Activated T-helper 2 cell treated with anti-CD3 and anti-CD28 coated beads, Interferon-gamma antibody, Interleukin-2, Interleukin-4, amounts not matched to agents 10 μg/mL and 5 μg/mL and 100 μg/mL, durations not matched to agents 14 hours and 24 hours and 36 hours (primary cell): Measurements from ENCODE around the gene TMEM259. TPM values are rescaled to one million over a fixed set of nuclear protein-coding genes. Genes with fewer than 3 reads are reported as not detected.
"Not testable (repeated sequence)": the region's sequence is repeated elsewhere in the genome, so short reads cannot be mapped to it uniquely, and the experiment has no call there.

Source experiments
- DNase-seq: peaks from one replicate; pipeline ENCODE4 v3.0.0; 2021; ENCODE audit warnings: low spot score
- H3K27ac Mint-ChIP-seq: one replicate; pipeline ENCODE4 v1.8.0; 2021; ENCODE audit warnings: mixed read lengths
- H3K27me3 Mint-ChIP-seq: one replicate; pipeline ENCODE4 v1.8.0; 2021; ENCODE audit warnings: low read depth, mixed read lengths
- H3K36me3 Mint-ChIP-seq: one replicate; pipeline ENCODE4 v1.8.0; 2021; ENCODE audit warnings: low read depth, mixed read lengths
- H3K4me1 Mint-ChIP-seq: one replicate; pipeline ENCODE4 v1.8.0; 2021; ENCODE audit warnings: low read depth, mixed read lengths
- H3K4me3 Mint-ChIP-seq: one replicate; pipeline ENCODE4 v1.8.0; 2021; ENCODE audit warnings: low read depth, mild to moderate bottlenecking, moderate library complexity, mixed read lengths
- H3K9me3 Mint-ChIP-seq: one replicate; pipeline ENCODE4 v1.8.0; 2021; ENCODE audit warnings: mixed read lengths
- intact Hi-C: fragments of 100-400 bp; cut with micrococcal nuclease; formaldehyde crosslinking; loops from one replicate; pipeline ENCODE4 v1.15.1; 2023
- total RNA-seq: library from RNA; stranded (reverse); gene quantifications from 2 replicates; pipeline ENCODE4 v1.2.3, GENCODE V29; 2022

The TMEM259 gene
- total RNA-seq, 1 donor from 2014 or later: 138 TPM

DNA sequence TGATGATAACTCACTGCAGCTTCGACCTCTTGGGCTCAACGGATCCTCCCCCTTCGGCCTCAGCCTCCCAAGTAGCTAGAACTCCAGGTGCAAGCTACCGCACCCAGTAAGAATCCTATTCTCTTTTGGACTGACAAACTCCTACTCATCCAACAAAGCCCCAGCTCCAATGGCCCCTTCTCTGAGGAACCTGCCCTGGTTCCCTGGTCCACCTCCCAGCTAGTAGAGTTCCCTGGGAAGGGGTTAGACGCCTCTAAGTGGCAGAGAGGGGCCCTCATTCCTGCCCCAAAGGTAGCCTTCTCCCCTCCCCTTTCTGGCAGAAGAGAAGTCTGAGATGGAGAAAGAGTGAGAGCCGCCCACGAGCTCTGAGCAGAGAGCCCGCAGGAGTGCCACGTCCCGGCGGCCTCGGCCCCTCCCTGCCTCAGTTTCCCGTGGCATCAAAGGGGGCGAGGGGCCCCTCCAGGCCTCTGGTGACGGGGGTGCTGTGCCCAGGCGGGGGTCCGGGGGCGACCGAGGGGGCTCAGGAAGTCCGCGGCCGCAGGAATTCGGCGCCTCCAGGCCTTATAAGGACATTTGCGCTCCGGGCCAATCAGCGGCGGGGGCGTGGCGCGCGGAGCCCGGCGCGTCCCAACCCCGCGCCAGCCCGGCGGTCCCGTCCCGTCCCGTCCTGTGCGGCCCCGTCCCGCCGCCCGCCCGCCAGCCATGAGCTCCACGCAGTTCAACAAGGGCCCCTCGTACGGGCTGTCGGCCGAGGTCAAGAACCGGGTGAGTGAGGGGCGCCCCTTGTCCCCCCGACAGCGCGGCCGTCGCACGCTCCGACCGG is 5.2 kb upstream of the TMEM259 start, which contains the start of gene CNN2:
Gene CNN2 (plus strand): TSS at position 649 of the 823 bp plus-strand sequence. CDS start 54 bp downstream, at position 703.
- intact Hi-C loops: loop anchor here (2.0 to 5.0 kb wide), 3 partner anchors 41 to 166 kb away; partner anchors contain the start of genes ARHGAP45 and GPX4
- DNase-seq: peak; percentile 72
- Mint-ChIP-seq H3K27ac (peak within 1 kb of the TSS; percentile 83), H3K4me3 (peak within 1 kb of the TSS; percentile 93), H3K27me3 (no peaks in the 10 kb centered on the region), H3K36me3 (peaks cover 17% of the 10 kb centered on the region), H3K4me1 (peaks cover 23% of the 10 kb centered on the region), H3K9me3 (no peaks in the 10 kb centered on the region)

DNA sequence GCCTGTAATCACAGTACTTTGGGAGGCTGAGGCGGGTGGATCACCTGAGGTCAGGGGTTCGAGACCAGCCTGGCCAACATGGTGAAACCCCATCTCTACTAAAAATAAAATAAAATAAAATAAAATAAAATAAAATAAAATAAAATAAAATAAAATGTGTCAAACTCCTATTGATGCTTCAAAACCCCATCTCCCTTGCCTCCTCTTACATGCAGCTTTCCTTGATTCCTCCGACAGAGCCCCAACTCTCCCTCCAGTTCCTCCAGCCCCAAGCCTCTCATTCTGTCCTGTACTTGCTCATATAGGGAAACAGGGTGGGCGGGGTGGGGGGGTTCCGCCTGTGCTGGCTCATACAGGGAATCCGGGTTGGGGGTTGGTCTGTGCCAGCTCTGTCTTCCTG is 4.2 kb upstream of the TMEM259 start:
- H3K4me3 Mint-ChIP-seq, H3K9me3 Mint-ChIP-seq, H3K27ac Mint-ChIP-seq, DNase-seq, H3K27me3 Mint-ChIP-seq: not testable (repeated sequence)
- H3K36me3 Mint-ChIP-seq: peaks cover 11% of the 10 kb centered on the region
- H3K4me1 Mint-ChIP-seq: peaks cover 16% of the 10 kb centered on the region
- intact Hi-C loops: loop anchor here (5.0 kb wide), 2 partner anchors 42 to 167 kb away; partner anchors contain the start of gene ARHGAP45

DNA sequence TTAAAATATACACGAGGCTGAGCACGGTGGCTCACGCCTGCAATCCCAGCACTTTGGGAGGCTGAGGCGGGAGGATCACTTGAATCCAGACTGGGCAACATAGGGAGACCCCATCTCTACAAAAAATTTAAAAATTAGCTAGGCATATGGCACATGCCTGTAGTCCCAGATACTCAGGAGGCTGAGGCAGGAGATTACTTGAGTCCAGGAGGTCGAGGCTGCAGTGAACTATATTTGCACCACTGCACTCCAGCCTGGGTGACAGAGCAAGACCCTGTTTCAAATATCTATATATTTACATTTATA is 2.9 kb upstream of the TMEM259 start:
- DNase-seq, H3K9me3 Mint-ChIP-seq, H3K4me3 Mint-ChIP-seq, intact Hi-C loops, H3K27me3 Mint-ChIP-seq, H3K27ac Mint-ChIP-seq: not testable (repeated sequence)
- Mint-ChIP-seq H3K36me3 (peaks cover 11% of the 10 kb centered on the region), H3K4me1 (peaks cover 11% of the 10 kb centered on the region)

DNA sequence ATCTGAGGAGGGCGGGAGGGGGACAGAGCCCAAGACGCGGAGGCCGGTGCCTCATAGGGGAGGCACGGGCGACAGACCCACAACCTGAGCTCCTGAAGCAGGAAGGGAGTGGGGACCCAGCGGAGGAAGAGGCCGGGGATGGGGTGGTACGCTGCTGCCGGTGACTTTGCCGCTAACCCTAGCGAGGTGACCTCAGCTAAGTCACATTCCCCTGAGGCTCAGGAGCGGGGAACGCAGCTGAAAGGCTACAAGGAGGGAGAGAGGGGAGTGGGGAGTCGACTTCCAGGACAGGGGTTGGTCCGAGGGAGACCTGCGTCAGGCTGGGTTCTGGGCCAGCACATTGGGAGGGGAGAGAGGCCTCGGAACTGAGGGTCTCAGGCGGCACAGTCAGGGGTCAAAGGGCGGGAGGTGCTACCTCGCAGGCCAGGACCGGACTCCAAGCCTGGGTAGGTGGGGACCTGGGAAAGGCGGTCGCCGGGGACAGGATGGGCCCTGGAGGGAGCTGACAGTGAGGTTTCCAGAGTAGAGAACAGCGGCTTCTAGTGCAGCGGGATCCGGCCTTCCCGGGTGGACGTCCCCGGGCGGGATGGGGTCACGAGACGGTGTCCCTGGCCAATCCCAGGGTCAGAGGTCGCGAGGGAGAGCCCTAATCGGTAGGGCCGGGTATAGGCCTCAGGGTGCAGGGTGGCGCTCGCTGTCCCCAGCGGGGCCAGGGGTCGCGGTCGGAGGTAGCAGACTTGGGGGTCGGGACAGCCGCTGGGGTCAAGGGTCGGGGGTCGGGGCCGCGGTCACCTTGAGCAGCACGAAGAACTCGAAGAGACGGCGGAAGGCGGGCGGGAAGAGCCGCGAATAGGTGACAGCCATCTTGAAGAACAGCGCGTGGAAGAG is 699 bp downstream of the TMEM259 start:
- intact Hi-C loops: loop anchor here (2.0 kb wide), 1 partner anchor 19 kb away; no protein-coding TSS in a partner anchor
- H3K27ac Mint-ChIP-seq: peak overlapping the region; percentile 86
- DNase-seq: no peak
- H3K9me3 Mint-ChIP-seq: no peaks in the 10 kb centered on the region
- H3K36me3 Mint-ChIP-seq: peaks cover 9% of the 10 kb centered on the region
- H3K27me3 Mint-ChIP-seq: no peaks in the 10 kb centered on the region
- peak overlapping the region; percentile 91 for H3K4me3 Mint-ChIP-seq
- H3K4me1 Mint-ChIP-seq: peaks cover 20% of the 10 kb centered on the region

DNA sequence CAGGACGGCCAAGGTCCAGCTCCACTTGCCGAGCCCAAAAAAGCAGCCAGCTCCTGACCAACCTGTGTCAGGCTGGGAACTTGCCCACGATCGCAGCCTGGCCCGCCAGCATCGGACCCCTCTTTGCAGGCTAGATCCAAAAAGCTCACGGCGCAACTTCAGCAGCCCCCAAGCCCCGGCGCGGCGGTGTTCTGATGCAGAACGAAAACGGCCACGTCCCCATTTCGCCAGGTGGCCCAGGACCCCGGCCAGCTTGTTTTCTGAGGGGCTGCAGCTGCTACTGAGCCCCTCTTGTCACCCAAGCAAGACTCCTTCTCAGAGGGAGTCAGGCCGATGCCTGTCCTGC is 1.3 kb downstream of the TMEM259 start:
- no peaks in the 10 kb centered on the region for H3K9me3 Mint-ChIP-seq
- H3K27ac Mint-ChIP-seq: peak overlapping the region; percentile 86
- H3K4me3 Mint-ChIP-seq: peak overlapping the region; percentile 91
- no peak for DNase-seq
- H3K36me3 Mint-ChIP-seq: peaks cover 9% of the 10 kb centered on the region
- intact Hi-C loops: no loop called here
- H3K4me1 Mint-ChIP-seq: peaks cover 19% of the 10 kb centered on the region
- no peaks in the 10 kb centered on the region for H3K27me3 Mint-ChIP-seq

DNA sequence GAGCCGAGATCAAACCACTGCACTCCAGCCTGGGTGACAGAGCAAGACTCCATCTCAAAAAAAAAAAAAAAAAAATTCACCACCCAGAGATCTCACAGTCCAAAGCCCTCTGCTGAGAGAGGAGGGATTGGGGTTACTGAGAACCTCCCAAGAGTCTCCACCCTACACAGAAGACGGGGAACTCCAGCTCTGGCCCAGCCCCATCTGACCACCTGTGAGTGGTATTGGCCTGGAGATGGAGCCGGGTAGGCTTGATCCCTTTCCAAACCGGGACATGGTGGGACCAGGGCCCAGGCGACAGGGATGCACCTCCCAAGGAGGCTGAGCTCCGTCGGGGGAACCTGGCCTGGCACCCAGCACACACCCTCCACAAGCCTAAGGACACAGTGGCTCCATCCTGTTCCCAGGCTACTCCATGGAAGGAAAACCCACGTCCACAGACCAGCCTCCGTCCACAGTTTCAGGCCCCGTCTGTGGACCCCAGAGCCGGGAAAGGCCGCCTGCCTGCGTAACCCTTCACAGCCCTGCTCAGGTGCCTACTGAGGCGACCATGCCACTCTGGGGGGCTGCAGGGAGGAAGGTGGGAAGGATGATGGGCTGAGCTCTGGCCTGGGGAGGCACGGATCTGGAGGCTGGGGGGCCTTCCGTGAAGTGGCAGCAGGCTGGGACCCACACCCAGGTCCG is 1.8 kb downstream of the TMEM259 start:
- H3K9me3 Mint-ChIP-seq: no peaks in the 10 kb centered on the region
- intact Hi-C loops: no loop called here
- H3K27me3 Mint-ChIP-seq: no peaks in the 10 kb centered on the region
- peak overlapping the region; percentile 91 for H3K4me3 Mint-ChIP-seq
- H3K27ac Mint-ChIP-seq: peak overlapping the region; percentile 46
- no peak for DNase-seq
- H3K4me1 Mint-ChIP-seq: peaks cover 19% of the 10 kb centered on the region
- H3K36me3 Mint-ChIP-seq: peaks cover 9% of the 10 kb centered on the region

DNA sequence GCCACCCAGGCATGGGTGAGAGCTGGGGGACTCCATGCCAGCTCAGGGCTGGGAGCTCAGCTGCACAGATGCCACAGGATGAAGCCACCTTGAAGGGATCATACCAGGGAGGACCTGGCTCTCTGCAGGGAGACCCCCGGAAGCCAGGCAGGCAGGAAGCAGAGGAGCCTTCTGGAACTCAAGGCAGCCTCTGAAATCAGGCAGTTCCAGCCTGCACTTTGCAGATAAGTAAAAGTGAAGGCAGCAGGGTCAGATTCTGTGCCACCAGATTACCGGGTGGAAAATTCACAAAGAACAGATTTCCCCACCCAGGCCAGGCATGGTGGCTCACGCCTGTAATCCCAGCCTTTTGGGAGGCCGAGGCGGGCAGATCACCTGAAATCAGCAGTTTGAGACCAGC is 2.5 kb downstream of the TMEM259 start:
- H3K27ac Mint-ChIP-seq: no peak overlapping the region
- H3K4me3 Mint-ChIP-seq: peak overlapping the region; percentile 91
- H3K36me3 Mint-ChIP-seq: peaks cover 9% of the 10 kb centered on the region
- intact Hi-C loops: no loop called here
- no peaks in the 10 kb centered on the region for H3K9me3 Mint-ChIP-seq
- no peaks in the 10 kb centered on the region for H3K27me3 Mint-ChIP-seq
- peaks cover 19% of the 10 kb centered on the region for H3K4me1 Mint-ChIP-seq
- no peak for DNase-seq

DNA sequence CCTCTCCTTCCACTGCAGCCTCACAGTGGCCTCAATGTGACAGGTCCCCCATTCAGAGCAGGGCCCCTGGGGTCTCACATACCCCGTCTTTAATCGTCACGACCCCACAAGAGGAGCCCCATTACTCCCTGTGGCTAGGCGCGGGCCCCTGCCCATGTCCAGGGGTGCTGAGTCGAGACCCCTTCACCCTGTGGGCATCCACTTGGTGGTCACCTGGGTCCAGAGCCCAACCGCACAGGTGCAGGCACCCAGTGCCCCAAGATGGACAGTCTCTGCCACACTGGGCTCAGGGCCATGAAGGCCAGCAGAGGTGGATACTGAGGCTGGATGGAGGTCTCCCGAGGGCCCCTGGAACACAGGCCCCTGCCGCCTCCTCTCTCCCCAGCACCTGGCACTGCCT is 3.0 kb downstream of the TMEM259 start:
- Mint-ChIP-seq H3K4me3 (no peak overlapping the region), H3K4me1 (peaks cover 19% of the 10 kb centered on the region), H3K27ac (no peak overlapping the region), H3K36me3 (peaks cover 9% of the 10 kb centered on the region), H3K27me3 (no peaks in the 10 kb centered on the region), H3K9me3 (no peaks in the 10 kb centered on the region)
- intact Hi-C loops: no loop called here
- no peak for DNase-seq

DNA sequence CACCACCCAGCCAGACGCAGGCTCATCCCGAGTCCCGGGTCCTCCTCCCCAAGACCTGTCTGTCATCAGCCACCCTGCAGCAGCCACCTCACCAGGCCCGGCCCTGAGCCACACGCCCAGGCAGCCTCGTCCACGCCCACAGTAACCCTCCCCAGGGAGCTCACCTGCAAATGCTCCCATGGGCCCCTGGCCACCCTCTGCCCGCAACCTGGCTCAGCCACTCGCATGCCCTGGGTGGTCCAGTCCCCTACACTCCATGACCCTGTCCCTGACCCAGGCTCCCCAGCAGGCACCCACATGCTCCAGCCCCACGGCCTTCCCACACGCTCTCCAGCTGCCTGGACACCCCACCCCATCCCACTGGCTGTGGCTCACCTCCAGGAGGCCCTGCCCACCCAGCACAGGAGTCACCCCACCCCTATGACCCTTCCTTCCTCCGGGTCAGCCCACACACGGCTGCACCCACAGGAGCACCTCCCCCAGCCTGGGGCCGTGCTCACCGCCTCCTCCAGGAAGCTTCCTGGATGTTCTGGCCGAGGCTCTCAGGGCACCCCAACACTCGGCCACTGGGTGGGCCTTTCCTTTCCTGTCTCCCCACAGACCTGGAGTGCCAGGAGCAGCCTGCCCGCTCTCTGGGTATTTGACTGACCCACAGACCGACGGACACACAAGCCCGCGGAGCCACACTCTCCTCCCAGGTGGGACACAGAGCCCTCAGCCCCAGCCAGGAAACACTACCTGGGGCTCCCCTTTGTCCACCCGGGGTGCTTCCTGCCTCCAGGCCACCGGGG is 3.6 kb downstream of the TMEM259 start:
- intact Hi-C loops: no loop called here
- peak overlapping the region; percentile 52 for H3K27ac Mint-ChIP-seq
- H3K9me3 Mint-ChIP-seq: no peaks in the 10 kb centered on the region
- H3K4me1 Mint-ChIP-seq: peaks cover 19% of the 10 kb centered on the region
- peaks cover 9% of the 10 kb centered on the region for H3K36me3 Mint-ChIP-seq
- H3K4me3 Mint-ChIP-seq: peak overlapping the region; percentile 21
- no peak for DNase-seq
- H3K27me3 Mint-ChIP-seq: no peaks in the 10 kb centered on the region

DNA sequence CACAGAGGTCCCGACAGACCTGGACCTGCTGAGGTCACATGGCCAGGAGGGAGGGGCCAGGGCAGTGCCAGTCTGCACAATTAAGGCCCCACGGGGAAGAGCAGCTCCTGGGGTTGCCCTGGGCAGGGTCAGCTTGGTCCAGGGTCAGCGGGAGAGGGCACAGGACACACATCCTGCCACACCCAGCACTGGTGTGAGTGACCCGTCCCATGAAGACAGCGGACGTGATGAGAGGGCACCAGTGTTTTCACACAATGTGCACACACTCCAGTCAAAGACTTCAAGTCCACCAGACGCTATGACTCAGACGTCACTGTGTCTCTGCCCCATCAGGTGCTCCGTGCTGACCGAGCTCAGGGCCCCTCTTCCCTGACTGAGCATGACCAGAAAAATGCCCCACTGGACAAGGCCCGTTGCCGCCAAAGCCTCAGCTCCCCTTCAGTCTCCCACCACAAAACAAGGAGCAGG is 4.2 kb downstream of the TMEM259 start:
- DNase-seq: no peak
- peak overlapping the region; percentile 21 for H3K4me3 Mint-ChIP-seq
- peaks cover 19% of the 10 kb centered on the region for H3K4me1 Mint-ChIP-seq
- H3K27me3 Mint-ChIP-seq: no peaks in the 10 kb centered on the region
- H3K9me3 Mint-ChIP-seq: no peaks in the 10 kb centered on the region
- peak overlapping the region; percentile 52 for H3K27ac Mint-ChIP-seq
- intact Hi-C loops: no loop called here
- H3K36me3 Mint-ChIP-seq: peaks cover 9% of the 10 kb centered on the region

DNA sequence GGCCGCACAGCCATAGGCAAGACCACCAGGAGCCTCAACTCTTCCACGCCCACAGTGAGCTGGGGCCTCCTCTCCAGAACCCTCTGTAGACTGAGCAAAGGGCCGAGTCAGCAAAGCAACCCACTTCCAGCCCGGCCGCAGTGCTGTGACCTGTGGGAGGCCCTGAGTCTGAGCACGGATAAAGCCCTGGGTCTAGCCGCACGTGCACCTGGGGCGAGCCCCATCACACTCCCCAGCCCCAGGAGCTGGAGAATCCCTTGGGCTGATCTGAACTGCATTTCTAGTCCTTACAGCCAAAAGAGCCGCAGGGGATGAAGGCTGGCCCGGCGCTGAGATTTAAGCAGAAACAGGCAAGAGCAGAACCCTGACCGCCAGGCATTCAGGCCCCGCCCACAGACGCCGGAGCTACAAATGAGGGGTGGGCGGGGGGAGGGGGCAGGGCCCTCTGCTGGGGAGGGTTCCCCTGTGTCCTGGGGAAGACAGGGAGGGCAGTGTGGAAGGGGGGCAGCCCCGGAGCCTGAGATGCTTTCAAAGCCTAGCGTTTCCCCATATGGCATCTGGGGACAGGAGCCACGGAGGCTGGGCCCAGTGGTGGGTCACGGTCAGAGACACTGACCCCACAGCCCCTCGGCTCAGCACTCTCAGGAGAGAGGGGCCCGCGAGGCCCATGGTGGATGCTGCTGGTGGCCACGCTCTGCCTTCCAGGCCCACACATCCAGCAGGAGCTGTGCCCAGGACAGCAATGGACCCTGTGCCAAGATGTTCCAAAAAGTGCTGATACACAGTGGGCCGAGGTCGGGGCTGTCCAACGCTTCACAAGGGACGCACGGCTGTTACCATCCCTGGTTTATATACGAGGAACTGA is 4.9 kb downstream of the TMEM259 start:
- DNase-seq: no peak
- Mint-ChIP-seq H3K36me3 (peaks cover 9% of the 10 kb centered on the region), H3K27ac (no peak overlapping the region), H3K27me3 (no peaks in the 10 kb centered on the region), H3K4me1 (peaks cover 13% of the 10 kb centered on the region), H3K9me3 (no peaks in the 10 kb centered on the region), H3K4me3 (no peak overlapping the region)
- intact Hi-C loops: no loop called here
